ENCODE measurements around the gene SLC38A6.

DNA sequence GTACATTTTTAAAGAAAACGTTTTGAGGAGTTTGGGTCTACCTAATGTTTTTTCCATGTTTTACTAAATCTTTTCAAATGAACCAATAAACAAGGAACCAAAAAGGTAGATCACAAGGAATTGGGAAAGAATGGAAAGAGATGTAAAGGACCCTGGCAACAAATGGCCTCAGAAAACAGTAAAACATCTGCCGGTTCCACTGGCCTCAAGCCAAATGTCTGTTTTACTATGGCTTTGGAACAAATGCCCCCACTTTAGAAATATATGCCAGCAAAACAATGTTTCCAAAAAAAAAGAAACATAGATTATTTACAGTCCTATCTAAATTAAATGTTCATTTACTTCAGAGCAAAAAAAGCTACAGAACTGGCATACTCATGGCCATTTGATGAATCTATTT is 3.2 kb upstream of the SLC38A6 start:
- TF ChIP-seq CTCF (conservative IDR thresholded peaks at IDR 0.05; ENCODE audit: low read length) (no peak), EZH2phosphoT487 (IDR thresholded peaks at IDR 0.05; ENCODE audit: borderline replicate concordance, low read depth, low read length) (no peak)
